ENCODE results near the gene PTH1R.

The PTH1R gene

GRCh38 chr3:46952813-46953212 is 75.3 kb downstream of the PTH1R start:
- DNase-seq = no peak

Measured in activated T-cell treated with anti-CD3 and anti-CD28 coated beads for 4 hours (primary cell).